ENCODE results near the gene SLC26A8. TPM values are rescaled to one million over a fixed set of nuclear protein-coding genes. Genes with fewer than 3 reads are reported as not detected.

SLC26A8 gene
- total and polyA plus RNA-seq, 4 donors: 0.03 to 0.33 (median 0.18) TPM

- WGBS: 67% methylated on average over 1 of the region's 1 CpG
- no peak overlapping the region for H3K27ac ChIP-seq (ENCODE audit: low read depth in 1 of 2, low read length in 2 of 2)
- H3K9me3 ChIP-seq (ENCODE audit: control insufficient read depth in 4 of 4, low read length in 3 of 4): no peaks in the 10 kb centered on the region
- no peak for DNase-seq (ENCODE audit: low spot score)
- no peaks in the 10 kb centered on the region for H3K36me3 ChIP-seq (ENCODE audit: control insufficient read depth in 4 of 4, insufficient read depth in 3 of 4, low read depth in 1 of 4, low read length in 3 of 4)
- H3K4me3 ChIP-seq (ENCODE audit: low read depth in 1 of 3, low read length in 3 of 3): no peak overlapping the region
- no peaks in the 10 kb centered on the region for H3K27me3 ChIP-seq (ENCODE audit: control insufficient read depth in 4 of 4, insufficient read depth in 4 of 4, low read length in 3 of 4)
- H3K4me1 ChIP-seq (ENCODE audit: control insufficient read depth in 4 of 4, insufficient read depth in 4 of 4, low read length in 3 of 4): no peaks in the 10 kb centered on the region
- TF ChIP-seq, protein P1, sequence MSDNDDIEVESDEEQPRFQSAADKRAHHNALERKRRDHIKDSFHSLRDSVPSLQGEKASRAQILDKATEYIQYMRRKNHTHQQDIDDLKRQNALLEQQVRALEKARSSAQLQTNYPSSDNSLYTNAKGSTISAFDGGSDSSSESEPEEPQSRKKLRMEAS (IDR thresholded peaks at IDR 0.05): no peak
- TF ChIP-seq HNF4A (conservative IDR thresholded peaks at IDR 0.05) (no peak), NR2F2 (IDR thresholded peaks at IDR 0.05) (no peak), TAF1 (conservative IDR thresholded peaks at IDR 0.05) (no peak), FOXA1 (IDR thresholded peaks at IDR 0.05) (no peak), GABPA (IDR thresholded peaks at IDR 0.05 in 1 of 2, conservative IDR thresholded peaks at IDR 0.05 in 1 of 2) (no peak), CTCF (IDR thresholded peaks at IDR 0.05; ENCODE audit: low read depth, low read length, missing input control) (no peak), FOXA2 (IDR thresholded peaks at IDR 0.05) (no peak), YY1 (IDR thresholded peaks at IDR 0.05) (no peak), JUND (IDR thresholded peaks at IDR 0.05) (no peak)
- TF ChIP-seq, protein P2, sequence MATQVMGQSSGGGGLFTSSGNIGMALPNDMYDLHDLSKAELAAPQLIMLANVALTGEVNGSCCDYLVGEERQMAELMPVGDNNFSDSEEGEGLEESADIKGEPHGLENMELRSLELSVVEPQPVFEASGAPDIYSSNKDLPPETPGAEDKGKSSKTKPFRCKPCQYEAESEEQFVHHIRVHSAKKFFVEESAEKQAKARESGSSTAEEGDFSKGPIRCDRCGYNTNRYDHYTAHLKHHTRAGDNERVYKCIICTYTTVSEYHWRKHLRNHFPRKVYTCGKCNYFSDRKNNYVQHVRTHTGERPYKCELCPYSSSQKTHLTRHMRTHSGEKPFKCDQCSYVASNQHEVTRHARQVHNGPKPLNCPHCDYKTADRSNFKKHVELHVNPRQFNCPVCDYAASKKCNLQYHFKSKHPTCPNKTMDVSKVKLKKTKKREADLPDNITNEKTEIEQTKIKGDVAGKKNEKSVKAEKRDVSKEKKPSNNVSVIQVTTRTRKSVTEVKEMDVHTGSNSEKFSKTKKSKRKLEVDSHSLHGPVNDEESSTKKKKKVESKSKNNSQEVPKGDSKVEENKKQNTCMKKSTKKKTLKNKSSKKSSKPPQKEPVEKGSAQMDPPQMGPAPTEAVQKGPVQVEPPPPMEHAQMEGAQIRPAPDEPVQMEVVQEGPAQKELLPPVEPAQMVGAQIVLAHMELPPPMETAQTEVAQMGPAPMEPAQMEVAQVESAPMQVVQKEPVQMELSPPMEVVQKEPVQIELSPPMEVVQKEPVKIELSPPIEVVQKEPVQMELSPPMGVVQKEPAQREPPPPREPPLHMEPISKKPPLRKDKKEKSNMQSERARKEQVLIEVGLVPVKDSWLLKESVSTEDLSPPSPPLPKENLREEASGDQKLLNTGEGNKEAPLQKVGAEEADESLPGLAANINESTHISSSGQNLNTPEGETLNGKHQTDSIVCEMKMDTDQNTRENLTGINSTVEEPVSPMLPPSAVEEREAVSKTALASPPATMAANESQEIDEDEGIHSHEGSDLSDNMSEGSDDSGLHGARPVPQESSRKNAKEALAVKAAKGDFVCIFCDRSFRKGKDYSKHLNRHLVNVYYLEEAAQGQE (IDR thresholded peaks at IDR 0.05): no peak
- TF ChIP-seq, protein P3, sequence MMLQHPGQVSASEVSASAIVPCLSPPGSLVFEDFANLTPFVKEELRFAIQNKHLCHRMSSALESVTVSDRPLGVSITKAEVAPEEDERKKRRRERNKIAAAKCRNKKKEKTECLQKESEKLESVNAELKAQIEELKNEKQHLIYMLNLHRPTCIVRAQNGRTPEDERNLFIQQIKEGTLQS (IDR thresholded peaks at IDR 0.05): no peak
- no peak overlapping the region for H3K9ac ChIP-seq (ENCODE audit: low read depth in 1 of 2, low read length in 2 of 2)
Measured at GRCh38 chr6:35945650-35946025, 78.8 kb downstream of the SLC26A8 start.

DNA sequence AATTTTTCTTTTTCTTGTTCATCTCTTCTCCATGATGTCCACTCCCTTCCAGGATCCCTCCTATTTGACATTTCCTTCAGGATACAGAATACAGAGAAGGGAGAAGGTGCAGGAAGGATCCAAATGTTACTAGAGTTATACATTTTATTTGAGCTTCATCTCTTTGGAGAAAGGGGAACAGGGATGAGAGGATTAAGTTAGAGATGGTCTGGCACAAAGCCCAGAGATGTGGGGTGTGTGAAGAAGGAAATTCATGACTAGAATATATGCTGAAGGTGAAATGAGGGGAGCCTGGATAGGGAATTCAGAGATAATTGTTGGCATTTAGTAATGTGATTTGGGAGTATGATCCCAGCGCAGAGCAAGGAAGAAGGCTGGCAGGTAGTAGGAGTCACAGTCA is 81.1 kb downstream of the SLC26A8 start:
- no peaks in the 10 kb centered on the region for H3K27me3 ChIP-seq (ENCODE audit: control insufficient read depth in 4 of 4, insufficient read depth in 4 of 4, low read length in 3 of 4)
- H3K9me3 ChIP-seq (ENCODE audit: control insufficient read depth in 4 of 4, low read length in 3 of 4): no peaks in the 10 kb centered on the region
- H3K9ac ChIP-seq (ENCODE audit: low read depth in 1 of 2, low read length in 2 of 2): no peak overlapping the region
- TF ChIP-seq RAD21 (IDR thresholded peaks at IDR 0.05) (no peak), GABPA (IDR thresholded peaks at IDR 0.05 in 1 of 2, conservative IDR thresholded peaks at IDR 0.05 in 1 of 2) (no peak), SP1 (IDR thresholded peaks at IDR 0.05) (no peak), CTCF (IDR thresholded peaks at IDR 0.05; ENCODE audit: low read depth, low read length, missing input control) (no peak), TAF1 (conservative IDR thresholded peaks at IDR 0.05) (no peak), HNF4G (IDR thresholded peaks at IDR 0.05) (no peak), FOXA2 (IDR thresholded peaks at IDR 0.05) (no peak), FOXA1 (IDR thresholded peaks at IDR 0.05) (no peak), EGR1 (IDR thresholded peaks at IDR 0.05; ENCODE audit: low read depth in 2 of 2) (no peak), RXRA (IDR thresholded peaks at IDR 0.05) (no peak), YY1 (IDR thresholded peaks at IDR 0.05) (no peak), HNF4A (conservative IDR thresholded peaks at IDR 0.05) (no peak)
- TF ChIP-seq, protein P1 (IDR thresholded peaks at IDR 0.05): no peak
- TF ChIP-seq, protein P3 (IDR thresholded peaks at IDR 0.05): no peak
- TF ChIP-seq, protein P2 (IDR thresholded peaks at IDR 0.05): no peak

More for the DNA sequence above, 81.1 kb downstream of the SLC26A8 start:
- H3K4me1 ChIP-seq (ENCODE audit: control insufficient read depth in 4 of 4, insufficient read depth in 4 of 4, low read length in 3 of 4): no peaks in the 10 kb centered on the region
- H3K27ac ChIP-seq (ENCODE audit: low read depth in 1 of 2, low read length in 2 of 2): no peak overlapping the region
- WGBS: 78% methylated on average over 1 of the region's 1 CpG
- no peaks in the 10 kb centered on the region for H3K36me3 ChIP-seq (ENCODE audit: control insufficient read depth in 4 of 4, insufficient read depth in 3 of 4, low read depth in 1 of 4, low read length in 3 of 4)
- H3K4me3 ChIP-seq (ENCODE audit: low read depth in 1 of 3, low read length in 3 of 3): no peak overlapping the region
- no peak for DNase-seq (ENCODE audit: low spot score)

All from liver (tissue), 9 donors.